Lower leg skin (tissue), 4 donors: ENCODE measurements around the gene LRRC43. TPM values are rescaled to one million over a fixed set of nuclear protein-coding genes. Genes with fewer than 3 reads are reported as not detected.
"Not testable (repeated sequence)": the region's sequence is repeated elsewhere in the genome, so short reads cannot be mapped to it uniquely, and the experiment has no call there.

Experiments used
- DNase-seq, 2 donors: peaks; one replicate each; pipeline ENCODE4 v3.0.0-alpha.2; 2019; ENCODE audit warnings: low spot score in 2 of 2
- H3K4me3 ChIP-seq: fragments of 200-600 bp; sonication (generic); 2 replicates; pipeline ENCODE4 v1.5.1; 2017; ENCODE audit warnings: mild to moderate bottlenecking, low read depth; ENCODE audit not compliant: poor library complexity, severe bottlenecking
- CTCF ChIP-seq, 3 donors: fragments of 450-650 bp; IDR thresholded peaks; one replicate each; pipeline ENCODE4 v1.5.1; 2016; ENCODE audit warnings: antibody characterized with exemption in 3 of 3, mild to moderate bottlenecking in 3 of 3, moderate library complexity in 2 of 3
- POLR2A ChIP-seq, 2 donors: fragments of 450-650 bp; IDR thresholded peaks; one replicate each; pipeline ENCODE4 v1.6.1; 2016 to 2017; ENCODE audit warnings: antibody characterized with exemption in 2 of 2, mild to moderate bottlenecking in 1 of 2, moderate library complexity in 1 of 2
- WGBS, 2 donors: methylation state at CpG; one replicate each; pipeline ENCODE4 v1.1.5; 2018; 5-methylcytosine and 5-hydroxymethylcytosine counted together
- intact Hi-C: fragments of 100-400 bp; cut with DNase I; formaldehyde crosslinking; loops from one replicate; pipeline ENCODE4 v1.15.0; 2023; ENCODE audit warnings: low total_unique reads
- total RNA-seq, 4 donors: library from RNA; depleted of rRNA; stranded (reverse); fragments of >200 nt; gene quantifications; one replicate each; pipeline ENCODE4 v1.1.0, GENCODE V29; 2016

The LRRC43 gene
- total RNA-seq, 4 donors from 2014 or later = 1.2 to 2.3 TPM; not detected in 2

DNA sequence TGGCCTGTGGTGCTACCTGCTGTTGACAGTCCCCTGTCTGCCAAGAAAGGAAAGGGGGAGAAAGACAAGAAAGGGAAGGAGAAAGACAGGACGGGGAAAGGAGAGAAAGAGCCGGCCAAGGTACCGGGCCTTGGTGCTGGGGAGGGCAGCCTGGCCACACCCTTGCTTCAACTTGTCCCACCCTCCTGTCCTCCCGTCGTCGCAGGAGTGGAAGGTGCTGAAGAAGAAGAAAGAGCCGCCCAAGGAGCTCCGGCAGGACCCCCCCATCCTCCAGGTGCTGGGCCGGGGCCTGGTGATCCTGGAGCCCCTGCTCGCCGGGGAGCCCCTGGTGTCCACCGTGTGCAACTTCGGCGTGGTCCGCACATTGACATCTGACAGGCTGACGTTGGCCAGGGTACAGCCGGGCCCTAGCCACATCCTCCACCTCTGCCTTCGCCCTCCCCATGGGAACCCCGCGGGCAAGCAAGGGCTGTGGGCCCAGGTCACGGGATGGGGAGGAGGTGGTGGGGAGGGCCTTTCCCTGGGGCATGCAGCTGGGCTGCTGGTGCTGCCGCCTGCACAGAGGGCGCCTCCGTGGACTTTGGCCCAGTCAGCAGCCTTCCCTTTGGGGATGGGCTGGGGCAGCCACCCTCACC, 17.7 kb downstream of the LRRC43 start:
- peak in 1 of 2 donors; percentile 77 for DNase-seq
- H3K4me3 ChIP-seq = no peak overlapping the region
- TF ChIP-seq POLR2A (IDR thresholded peaks at IDR 0.05) (no peak), CTCF (IDR thresholded peaks at IDR 0.05) (no peak)
- intact Hi-C loops = no loop called here
- 73 to 78% methylated on average over 18 to 23 of the region's 24 CpGs for WGBS, 2 donors

DNA sequence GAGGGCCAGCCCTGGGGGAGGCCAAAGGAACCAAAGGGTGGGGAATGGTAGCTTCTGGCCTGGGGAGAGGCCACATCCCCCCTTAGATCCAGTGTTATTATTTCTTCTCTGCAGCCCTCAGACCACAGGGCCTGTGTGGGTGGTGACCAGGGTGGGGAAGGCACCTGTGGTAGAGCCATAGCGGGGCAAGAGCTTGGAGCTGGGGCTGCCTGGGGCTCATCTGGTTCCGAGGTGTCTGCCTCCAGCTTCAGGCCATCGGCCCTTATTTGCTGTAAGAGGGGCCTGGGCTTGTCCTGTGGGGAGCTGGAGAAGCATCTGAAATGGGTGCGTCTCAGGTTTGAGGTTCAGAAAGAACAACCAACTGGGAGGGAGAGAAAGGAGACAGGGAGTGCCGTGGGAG, 18.5 kb downstream of the LRRC43 start:
- DNase-seq = peak in 1 of 2 donors; percentile 54
- WGBS, 2 donors = 82 to 83% methylated on average over 5 of the region's 5 CpGs
- no peak overlapping the region for H3K4me3 ChIP-seq
- TF ChIP-seq POLR2A (IDR thresholded peaks at IDR 0.05) = no peak
- no peak for TF ChIP-seq CTCF (IDR thresholded peaks at IDR 0.05)
- intact Hi-C loops = no loop called here

GRCh38 chr12:122202017-122202416, 19.1 kb downstream of the LRRC43 start:
- intact Hi-C loops = no loop called here
- H3K4me3 ChIP-seq = no peak overlapping the region
- no peak for TF ChIP-seq POLR2A (IDR thresholded peaks at IDR 0.05)
- TF ChIP-seq CTCF (IDR thresholded peaks at IDR 0.05) = no peak
- no peak for DNase-seq
- WGBS, 2 donors = 91 to 94% methylated on average over 6 of the region's 6 CpGs

DNA sequence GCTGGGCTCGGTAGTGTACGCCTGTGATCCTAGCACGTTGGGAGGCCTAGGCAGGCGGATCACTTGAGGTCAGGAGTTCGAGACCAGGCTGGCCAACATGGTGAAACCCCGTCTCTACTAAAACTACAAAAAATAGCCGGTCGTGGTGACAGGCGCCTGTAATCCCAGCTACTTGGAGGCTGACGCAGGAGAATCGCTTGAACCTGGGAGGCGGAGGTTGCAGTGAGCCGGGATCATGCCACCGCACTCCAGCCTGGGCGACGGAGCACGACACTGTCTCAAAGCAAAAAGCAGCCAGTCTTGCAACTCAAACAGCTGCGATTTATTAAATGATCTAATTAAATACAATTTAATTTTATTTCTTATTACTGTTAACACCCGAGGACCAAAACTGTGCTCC, 19.9 kb downstream of the LRRC43 start:
- 61 to 65% methylated on average over 19 of the region's 19 CpGs for WGBS, 2 donors
- intact Hi-C loops, DNase-seq, H3K4me3 ChIP-seq: not testable (repeated sequence)

DNA sequence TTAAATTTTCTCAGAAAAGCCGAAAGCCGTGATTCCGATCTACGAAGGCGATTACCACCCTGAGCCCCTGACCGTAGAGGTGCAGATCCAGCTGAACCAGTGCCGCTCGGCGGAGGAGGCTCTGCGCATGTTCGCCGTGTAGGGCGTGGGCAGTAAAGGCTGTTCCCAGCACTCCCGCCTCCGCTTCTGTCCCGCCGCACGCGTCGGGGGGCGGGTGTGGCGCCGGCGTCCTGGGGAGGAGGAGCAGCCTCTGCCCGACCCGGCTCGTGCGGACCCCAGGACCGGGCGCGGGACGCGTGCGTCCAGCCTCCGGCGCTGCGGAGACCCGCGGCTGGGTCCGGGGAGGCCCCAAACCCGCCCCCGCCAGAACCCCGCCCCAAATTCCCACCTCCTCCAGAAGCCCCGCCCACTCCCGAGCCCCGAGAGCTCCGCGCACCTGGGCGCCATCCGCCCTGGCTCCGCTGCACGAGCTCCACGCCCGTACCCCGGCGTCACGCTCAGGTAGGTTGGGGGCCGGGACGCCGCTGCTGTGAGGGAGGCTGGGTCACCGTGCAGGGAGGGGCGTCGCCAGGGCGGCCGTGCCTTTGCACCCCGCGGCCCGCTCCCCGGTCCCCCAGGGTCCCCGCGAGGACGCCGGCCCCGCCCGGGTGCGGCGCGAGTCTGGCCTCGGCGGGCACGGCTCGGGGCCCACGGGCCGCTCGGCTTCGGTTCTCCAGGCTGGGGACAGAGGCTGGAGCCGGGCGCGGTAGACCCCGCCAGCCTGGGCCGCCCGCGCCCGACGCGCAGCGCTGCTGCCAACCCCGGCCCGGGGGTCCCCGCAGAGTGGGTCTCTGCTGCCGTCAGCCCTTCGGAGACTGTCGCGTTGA, 20.6 kb downstream of the LRRC43 start, which contains the start of gene B3GNT4:
Gene B3GNT4, plus strand, starts transcription at position 409 of the 866 bp plus-strand sequence. CDS start 910 bp downstream, outside the sequence.
- WGBS, 2 donors = 0% methylated on average over 25 to 49 of the region's 104 CpGs
- DNase-seq = peak; percentile 52 to 91
- peak within 1 kb of the TSS; percentile 40 for H3K4me3 ChIP-seq
- TF ChIP-seq POLR2A (IDR thresholded peaks at IDR 0.05) (no peak), CTCF (IDR thresholded peaks at IDR 0.05) (no peak)
- intact Hi-C loops = no loop called here
